ENCODE measurements around the gene RXRA.

DNA sequence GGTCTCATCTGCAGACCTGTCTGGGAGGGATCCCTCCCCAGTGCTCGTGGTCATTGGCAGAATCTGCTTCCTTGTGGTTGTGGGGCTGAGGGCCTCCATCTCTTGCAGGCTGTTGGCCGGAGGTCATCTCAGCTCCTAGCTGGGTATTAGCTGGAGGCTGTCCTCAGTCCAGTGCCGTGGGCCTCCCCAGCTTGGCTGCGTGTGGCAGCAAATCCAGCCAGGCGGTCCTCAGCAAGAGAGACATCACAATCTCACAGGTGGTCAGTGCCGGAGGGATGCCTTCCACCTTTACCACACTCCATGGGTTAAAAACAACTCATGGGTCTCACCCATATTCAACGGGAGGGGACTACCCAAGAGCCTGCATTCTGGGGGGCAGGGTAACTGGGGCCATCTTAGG, 155.5 kb downstream of the RXRA start:
- no peak for TF ChIP-seq EZH2 (IDR thresholded peaks at IDR 0.05; ENCODE audit: insufficient read depth, low read length)
- TF ChIP-seq, protein P1, sequence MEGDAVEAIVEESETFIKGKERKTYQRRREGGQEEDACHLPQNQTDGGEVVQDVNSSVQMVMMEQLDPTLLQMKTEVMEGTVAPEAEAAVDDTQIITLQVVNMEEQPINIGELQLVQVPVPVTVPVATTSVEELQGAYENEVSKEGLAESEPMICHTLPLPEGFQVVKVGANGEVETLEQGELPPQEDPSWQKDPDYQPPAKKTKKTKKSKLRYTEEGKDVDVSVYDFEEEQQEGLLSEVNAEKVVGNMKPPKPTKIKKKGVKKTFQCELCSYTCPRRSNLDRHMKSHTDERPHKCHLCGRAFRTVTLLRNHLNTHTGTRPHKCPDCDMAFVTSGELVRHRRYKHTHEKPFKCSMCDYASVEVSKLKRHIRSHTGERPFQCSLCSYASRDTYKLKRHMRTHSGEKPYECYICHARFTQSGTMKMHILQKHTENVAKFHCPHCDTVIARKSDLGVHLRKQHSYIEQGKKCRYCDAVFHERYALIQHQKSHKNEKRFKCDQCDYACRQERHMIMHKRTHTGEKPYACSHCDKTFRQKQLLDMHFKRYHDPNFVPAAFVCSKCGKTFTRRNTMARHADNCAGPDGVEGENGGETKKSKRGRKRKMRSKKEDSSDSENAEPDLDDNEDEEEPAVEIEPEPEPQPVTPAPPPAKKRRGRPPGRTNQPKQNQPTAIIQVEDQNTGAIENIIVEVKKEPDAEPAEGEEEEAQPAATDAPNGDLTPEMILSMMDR (IDR thresholded peaks at IDR 0.05; ENCODE audit: insufficient read depth, low read depth, low read length) = no peak

All from astrocyte (in vitro differentiated cells and primary cell).